ENCODE measurements around the gene SFT2D3. TPM values are rescaled to one million over a fixed set of nuclear protein-coding genes. Genes with fewer than 3 reads are reported as not detected.

Gene SFT2D3
- total RNA-seq, 3 donors from 2014 or later = 5.1 to 8.8 (median 8.1) TPM

DNA sequence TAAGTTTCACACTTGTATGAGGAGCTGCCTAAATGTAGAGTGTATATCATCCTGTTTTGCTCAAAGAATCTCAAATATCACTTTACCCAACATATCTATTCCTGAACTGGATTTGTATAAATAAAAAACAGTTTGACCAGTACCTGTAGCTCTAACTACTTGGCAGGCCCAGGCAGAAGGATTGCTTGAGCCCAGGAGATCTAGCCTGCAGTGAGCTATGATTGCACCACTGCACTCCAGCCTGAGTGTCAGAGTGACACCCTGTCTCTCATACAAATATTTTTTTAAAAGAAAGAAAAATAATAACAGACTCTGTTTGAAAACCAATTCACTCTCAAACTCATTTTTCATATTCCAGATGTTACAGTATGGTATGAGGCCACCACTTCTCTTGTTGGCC lies 18.2 kb upstream of the SFT2D3 start:
- DNase-seq (no peak), ATAC-seq (no peak)
- TF ChIP-seq, protein P1, sequence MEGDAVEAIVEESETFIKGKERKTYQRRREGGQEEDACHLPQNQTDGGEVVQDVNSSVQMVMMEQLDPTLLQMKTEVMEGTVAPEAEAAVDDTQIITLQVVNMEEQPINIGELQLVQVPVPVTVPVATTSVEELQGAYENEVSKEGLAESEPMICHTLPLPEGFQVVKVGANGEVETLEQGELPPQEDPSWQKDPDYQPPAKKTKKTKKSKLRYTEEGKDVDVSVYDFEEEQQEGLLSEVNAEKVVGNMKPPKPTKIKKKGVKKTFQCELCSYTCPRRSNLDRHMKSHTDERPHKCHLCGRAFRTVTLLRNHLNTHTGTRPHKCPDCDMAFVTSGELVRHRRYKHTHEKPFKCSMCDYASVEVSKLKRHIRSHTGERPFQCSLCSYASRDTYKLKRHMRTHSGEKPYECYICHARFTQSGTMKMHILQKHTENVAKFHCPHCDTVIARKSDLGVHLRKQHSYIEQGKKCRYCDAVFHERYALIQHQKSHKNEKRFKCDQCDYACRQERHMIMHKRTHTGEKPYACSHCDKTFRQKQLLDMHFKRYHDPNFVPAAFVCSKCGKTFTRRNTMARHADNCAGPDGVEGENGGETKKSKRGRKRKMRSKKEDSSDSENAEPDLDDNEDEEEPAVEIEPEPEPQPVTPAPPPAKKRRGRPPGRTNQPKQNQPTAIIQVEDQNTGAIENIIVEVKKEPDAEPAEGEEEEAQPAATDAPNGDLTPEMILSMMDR (IDR thresholded peaks at IDR 0.05) = no peak
- Histone ChIP-seq H3K9me3 (no peaks in the 10 kb centered on the region), H3K4me3 (no peak overlapping the region), H3K4me1 (ENCODE audit: low read depth) (no peaks in the 10 kb centered on the region), H3K36me3 (ENCODE audit: low read depth) (no peaks in the 10 kb centered on the region)
- intact Hi-C loops (cut with DNase I, micrococcal nuclease) = no loop called here

DNA sequence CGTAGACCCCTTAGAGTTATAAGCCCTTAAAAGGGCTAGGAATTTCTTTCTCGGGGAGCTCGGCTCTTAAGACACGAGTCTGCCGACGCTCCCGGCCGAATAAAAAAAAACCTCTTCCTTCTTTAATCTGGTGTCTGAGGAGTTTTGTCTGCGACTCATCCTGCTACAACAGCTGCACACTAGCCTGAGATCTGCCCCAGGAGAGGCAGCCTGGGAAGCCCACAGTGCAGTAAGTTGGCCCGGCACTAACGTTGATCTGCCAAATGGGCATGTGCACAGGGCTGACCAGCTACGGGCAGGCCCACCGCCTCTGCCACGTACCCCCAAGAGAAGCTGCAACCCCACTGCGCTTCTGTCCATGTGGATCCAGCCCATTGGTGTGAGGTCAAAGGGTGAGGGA lies 17.5 kb upstream of the SFT2D3 start:
- peak; percentile 18 for ATAC-seq
- TF ChIP-seq, protein P1 (IDR thresholded peaks at IDR 0.05) = no peak
- no peaks in the 10 kb centered on the region for H3K36me3 ChIP-seq (ENCODE audit: low read depth)
- no peaks in the 10 kb centered on the region for H3K9me3 ChIP-seq
- DNase-seq = no peak
- no peaks in the 10 kb centered on the region for H3K4me1 ChIP-seq (ENCODE audit: low read depth)
- H3K4me3 ChIP-seq = no peak overlapping the region
- intact Hi-C loops (cut with DNase I, micrococcal nuclease) = no loop called here

DNA sequence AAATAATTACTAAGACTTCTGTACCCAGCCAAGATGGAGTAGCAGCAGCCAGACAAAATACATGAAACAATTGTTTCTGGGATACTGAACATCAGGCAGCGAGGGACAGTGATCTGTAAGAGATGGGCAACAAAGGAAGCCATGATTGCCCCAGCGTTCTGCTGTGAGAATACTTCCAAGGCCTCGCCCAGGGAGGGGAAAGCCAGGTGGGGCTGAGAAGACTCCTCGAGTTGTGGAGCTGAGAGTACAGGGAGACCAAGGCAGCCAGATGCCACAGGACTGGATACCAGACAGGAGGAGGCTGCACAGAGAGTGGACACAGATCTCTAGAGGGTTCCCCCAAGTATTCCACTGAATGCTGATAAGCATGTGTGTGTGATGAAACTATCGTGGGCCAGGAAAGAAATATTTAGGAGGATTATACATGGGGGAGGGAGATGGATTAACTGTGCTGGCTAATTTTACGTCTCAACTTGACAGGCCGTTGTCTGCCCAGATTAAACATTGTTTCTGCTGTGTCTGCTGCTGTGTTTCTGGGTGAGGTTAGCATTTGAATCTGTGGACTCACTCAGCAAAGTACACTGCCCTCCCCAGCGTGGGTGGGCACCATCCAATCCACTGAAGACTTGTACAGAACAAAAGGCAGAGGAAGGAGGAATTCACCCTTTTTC lies 15.8 kb upstream of the SFT2D3 start:
- Histone ChIP-seq H3K36me3 (ENCODE audit: low read depth) (no peaks in the 10 kb centered on the region), H3K4me3 (no peak overlapping the region), H3K4me1 (ENCODE audit: low read depth) (no peaks in the 10 kb centered on the region), H3K9me3 (peaks cover 5% of the 10 kb centered on the region)
- ATAC-seq (peak; percentile 9), DNase-seq (no peak)
- TF ChIP-seq, protein P1 (IDR thresholded peaks at IDR 0.05) = no peak
- intact Hi-C loops (cut with DNase I, micrococcal nuclease) = no loop called here

DNA sequence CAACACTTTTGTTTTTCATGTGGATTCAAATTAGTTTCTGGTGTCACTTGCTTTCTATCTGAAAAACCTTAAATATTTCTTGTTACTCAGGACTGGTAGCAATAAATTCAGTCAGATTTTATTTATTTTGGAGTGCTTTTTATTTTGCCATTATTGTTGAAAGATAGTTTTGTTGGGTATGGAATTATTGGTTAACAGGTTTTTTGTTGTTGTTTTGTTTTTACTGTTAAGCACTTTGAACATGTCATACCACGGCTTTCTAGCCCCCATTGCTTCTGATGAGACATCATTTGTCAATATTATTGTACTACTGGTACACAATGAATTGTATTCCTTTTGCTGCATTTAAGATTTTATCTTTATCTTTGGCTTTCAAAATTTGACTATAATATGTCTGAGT lies 12.9 kb upstream of the SFT2D3 start:
- TF ChIP-seq, protein P1 (IDR thresholded peaks at IDR 0.05) = no peak
- Histone ChIP-seq H3K4me1 (ENCODE audit: low read depth) (no peaks in the 10 kb centered on the region), H3K9me3 (peaks cover 10% of the 10 kb centered on the region), H3K36me3 (ENCODE audit: low read depth) (no peaks in the 10 kb centered on the region), H3K4me3 (no peak overlapping the region)
- intact Hi-C loops (cut with DNase I, micrococcal nuclease) = no loop called here
- DNase-seq (no peak), ATAC-seq (no peak)

DNA sequence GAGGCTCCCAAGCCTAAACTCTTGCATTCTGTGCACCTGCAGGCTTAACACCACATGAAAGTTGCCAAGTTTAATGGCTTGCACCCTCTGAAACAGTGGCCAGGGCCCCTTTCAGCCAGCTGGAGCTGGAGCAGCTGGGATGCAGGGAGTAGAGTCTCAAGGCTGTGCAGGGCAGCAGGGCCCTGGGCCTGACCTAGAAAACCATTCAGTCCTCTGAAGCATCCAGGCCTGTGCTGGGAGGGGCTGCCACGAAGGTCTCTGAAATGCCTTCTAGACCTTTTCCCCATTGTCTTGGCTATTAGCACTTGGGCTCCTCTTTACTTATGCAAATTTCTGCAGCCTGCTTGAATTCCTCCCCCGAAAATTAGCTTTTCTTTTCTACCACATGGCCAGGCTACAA lies 10.6 kb upstream of the SFT2D3 start:
- no peaks in the 10 kb centered on the region for H3K36me3 ChIP-seq (ENCODE audit: low read depth)

More for the DNA sequence above, 10.6 kb upstream of the SFT2D3 start:
- TF ChIP-seq, protein P1 (IDR thresholded peaks at IDR 0.05) = no peak
- DNase-seq (no peak), ATAC-seq (no peak)
- no peak overlapping the region for H3K4me3 ChIP-seq
- intact Hi-C loops (cut with DNase I, micrococcal nuclease) = loop anchor here in 1 of 2 donors (10.0 kb wide), 1 partner anchor 46 kb away; the partner anchor contains the start of gene GPR17
- H3K9me3 ChIP-seq = peaks cover 10% of the 10 kb centered on the region
- H3K4me1 ChIP-seq (ENCODE audit: low read depth) = no peaks in the 10 kb centered on the region
